Right lung (tissue), 5 donors: ENCODE measurements around the gene ST7L. TPM values are rescaled to one million over a fixed set of nuclear protein-coding genes. Genes with fewer than 3 reads are reported as not detected.

Source experiments
- DNase-seq, 2 donors: peaks; one replicate each; pipeline ENCODE4 v3.0.0-alpha.2; 2013
- polyA plus RNA-seq, 5 donors: library from polyadenylated mRNA; unstranded; fragments of 120-200 nt; gene quantifications; one replicate each; pipeline versions ENCODE4 v1.2.1 to v1.2.3, GENCODE V29; 2013; ENCODE audit warnings: inconsistent platforms in 1 of 5, low replicate concordance in 1 of 5; ENCODE audit not compliant: insufficient read length in 5 of 5, insufficient read depth in 1 of 5

The ST7L gene
- polyA plus RNA-seq, 5 donors: 20.5 to 32.8 (median 25.1) TPM

DNA sequence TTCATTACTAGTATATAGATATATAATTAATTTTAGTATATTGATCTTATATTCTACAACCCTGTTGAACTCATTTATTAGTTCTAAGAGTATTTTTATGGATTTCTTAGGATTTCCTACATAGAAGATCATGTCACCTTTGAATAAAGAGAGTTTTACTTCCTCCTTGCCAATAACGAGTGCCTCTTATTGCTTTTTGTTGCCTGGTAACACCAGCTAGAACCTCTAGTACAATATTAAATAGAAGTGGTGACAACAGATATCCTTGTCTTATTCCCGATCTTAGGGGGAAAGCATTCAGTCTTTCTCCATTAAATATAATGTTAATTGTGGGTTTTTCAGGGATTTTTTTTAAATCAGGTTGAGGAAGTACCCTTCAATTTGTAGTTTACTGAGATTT lies 69.4 kb downstream of the ST7L start:
- DNase-seq: no peak

- no peak for DNase-seq
Observed at GRCh38 chr1:112548547-112548946, 70.4 kb downstream of the ST7L start.

DNA sequence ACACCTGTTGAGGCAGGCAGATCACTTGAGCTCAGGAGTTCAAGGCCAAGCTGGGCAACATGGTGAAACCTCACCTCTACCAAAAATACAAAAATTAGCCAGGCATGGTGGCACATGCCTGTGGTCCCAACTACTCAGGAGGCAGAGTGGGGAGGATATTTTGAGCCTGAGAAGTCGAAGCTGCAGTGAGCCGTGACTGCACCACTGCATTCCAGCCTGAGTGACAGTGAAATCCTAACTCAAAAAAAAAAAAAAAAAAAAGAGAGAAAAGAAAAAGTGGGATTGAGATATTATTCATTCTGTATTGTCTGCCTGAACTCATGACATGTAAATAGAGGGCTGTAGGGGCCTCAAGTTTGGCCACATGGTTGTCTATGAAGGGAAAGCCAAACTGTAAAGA lies 72.9 kb downstream of the ST7L start:
- DNase-seq: no peak

- no peak for DNase-seq
Observed at GRCh38 chr1:112544751-112545150, 74.2 kb downstream of the ST7L start.

- no peak for DNase-seq
Observed at GRCh38 chr1:112544011-112544688, 74.8 kb downstream of the ST7L start.

DNA sequence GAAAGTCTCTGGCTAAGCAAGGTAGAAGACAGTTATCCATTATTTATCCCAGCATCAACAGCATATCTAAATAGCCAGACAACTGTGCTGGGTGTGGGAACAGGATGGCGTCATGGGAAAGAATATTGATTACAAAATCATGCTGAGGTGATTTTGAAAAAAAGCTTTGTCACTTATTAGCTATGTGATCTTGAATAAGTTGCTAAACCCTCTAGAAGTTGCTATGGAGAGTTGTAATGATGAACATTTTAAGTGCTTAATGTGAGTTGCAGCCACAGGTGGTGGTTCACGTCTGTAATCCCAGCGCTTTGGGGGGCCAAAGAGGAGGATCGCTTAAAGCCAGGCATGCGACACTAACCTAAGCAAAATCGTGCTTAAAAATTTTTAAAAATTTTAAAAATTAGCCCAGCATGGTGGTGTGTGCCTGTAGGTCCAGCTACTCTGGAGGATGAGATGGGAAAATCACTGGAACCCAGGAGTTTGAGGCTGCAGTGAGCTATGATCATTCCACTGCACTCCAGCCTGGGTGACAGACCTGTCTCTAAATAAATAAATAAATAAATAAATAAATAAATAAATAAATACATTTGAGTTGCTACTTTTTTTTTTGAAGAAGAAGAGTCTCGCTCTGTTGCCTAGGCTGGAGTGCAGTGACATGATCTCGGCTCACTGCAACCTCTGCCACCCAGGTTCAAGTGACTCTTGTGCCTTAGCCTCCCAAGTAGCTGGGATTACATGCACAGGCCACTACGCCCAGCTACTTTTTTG lies 76.6 kb downstream of the ST7L start:
- DNase-seq: no peak

- no peak for DNase-seq
Observed at GRCh38 chr1:112541299-112541698, 77.6 kb downstream of the ST7L start.

DNA sequence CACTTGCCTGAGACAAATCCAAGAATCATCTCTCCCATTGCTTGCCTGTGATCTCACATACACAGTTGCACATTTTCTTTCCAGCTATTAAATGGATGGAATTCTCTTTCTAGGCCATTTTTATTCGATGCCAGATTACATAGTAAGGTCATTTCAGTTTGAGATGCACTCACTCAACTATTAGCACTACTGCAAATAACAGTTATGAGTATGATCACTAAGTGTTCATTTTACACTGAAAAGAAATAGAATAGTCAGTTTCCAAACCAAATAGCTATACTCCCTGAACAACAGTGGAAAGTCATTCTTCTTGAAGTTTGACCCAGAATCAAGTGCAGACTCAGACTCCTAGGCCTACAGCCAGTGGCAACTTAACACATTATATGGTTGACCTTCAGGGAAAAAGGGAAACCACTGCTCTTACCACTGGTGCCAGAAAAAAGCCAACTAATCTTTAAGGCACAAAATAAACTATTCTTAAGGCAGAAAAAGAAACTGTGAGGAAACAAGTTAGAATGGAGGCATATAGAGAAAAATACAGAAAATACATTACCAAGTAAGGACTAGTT lies 78.6 kb downstream of the ST7L start:
- no peak for DNase-seq

GRCh38 chr1:112538883-112539282 lies 80.1 kb downstream of the ST7L start:
- no peak for DNase-seq

GRCh38 chr1:112537456-112537855 lies 81.5 kb downstream of the ST7L start:
- DNase-seq: no peak

GRCh38 chr1:112536561-112536960 lies 82.4 kb downstream of the ST7L start:
- peak in 1 of 2 donors; percentile 5 for DNase-seq

GRCh38 chr1:112533029-112533428 lies 85.9 kb downstream of the ST7L start:
- no peak for DNase-seq

GRCh38 chr1:112532064-112532463 lies 86.9 kb downstream of the ST7L start:
- DNase-seq: no peak

DNA sequence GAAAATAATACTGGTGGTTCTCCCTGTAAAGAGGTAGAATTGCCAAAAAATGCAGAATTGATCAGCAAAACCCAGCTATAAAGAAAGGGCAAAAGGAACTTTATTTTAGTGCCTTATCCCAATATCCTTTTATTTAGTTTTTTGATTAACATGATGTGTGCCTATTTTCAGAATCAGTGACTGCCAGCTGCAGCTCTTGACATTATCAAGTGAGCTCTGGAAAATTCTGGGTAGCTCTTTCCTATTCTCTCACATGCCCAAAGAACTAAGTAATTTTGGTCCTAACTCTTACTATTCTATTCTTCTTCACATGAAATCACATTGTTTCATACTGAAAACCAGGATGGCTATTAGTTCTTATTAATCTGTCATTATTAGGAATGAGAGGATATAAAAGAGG lies 88.1 kb downstream of the ST7L start:
- DNase-seq: no peak

GRCh38 chr1:112529301-112529700 lies 89.6 kb downstream of the ST7L start:
- DNase-seq: no peak

GRCh38 chr1:112528076-112528475 lies 90.9 kb downstream of the ST7L start:
- DNase-seq: no peak

DNA sequence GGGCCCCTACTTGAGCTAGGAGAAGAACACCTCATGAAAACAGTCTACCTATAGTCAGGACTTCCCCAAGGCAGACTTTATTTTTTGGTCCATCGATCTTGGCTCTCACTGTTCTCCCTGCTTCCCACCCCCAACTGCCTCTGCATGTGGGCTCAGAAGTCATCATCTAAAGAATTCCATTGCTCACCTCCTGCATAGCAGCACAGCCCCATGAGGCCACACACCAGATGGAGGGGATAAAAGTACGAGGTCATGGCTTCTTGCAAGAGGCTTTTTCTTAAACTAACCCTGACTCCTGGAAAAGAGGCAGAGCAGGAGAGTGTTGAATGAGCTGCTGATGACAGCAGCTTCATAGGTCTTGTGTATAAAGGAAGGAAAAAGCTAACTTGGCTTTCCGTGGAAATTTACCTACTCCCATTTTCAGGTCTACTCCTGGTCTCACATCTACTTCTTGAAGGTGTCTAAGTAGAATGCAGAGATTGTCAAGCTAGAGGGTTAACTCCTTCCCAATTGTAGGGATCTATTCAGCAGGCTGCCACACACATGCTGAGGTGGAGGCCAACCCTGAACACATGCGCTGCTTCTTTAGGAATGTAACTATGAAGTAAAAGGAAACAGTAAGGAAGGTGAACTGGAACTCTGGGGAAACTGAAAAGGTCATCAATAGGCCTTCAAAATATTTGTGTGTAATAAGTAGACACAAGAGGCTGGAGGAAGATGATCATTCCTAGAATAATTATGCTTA lies 91.5 kb downstream of the ST7L start:
- DNase-seq: no peak

DNA sequence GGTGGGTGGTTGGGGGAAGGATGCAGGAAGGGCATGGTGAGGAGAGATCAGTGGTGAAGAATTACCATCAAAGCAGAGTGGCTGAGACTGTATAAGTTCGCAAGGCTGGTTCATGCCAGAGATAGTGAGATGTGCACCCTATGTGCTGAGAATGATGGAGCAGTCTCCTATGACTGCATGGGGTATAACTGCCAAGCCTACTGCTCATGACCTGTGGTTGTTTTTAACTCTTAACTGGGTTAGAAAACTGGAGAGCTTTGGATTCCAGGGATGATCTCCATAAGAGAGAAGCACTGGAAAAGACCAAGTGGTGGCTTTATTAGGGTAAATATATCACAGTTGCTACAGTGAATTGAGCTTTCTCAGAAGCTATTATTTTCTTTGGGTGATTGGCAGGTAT lies 94.0 kb downstream of the ST7L start:
- no peak for DNase-seq

DNA sequence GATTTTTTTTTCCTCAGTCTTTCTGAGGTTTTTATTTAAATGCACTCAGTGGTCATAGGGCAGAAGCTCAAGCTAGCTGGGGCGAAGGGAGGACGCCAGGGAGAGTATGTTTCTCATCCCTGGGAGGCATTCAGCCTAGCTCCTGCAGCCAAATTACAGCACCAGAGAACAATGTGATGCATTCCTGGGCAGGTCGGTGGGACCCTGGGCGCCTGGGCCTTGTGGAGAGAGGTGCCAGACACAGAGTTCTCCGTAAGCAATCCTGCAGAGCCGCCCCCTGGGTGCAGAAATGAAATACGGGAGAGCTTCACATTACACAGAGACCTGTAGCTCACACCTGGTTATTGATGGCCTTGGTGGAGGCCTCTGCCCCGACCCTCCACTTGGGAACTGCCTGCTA lies 94.7 kb downstream of the ST7L start:
- no peak for DNase-seq

GRCh38 chr1:112522621-112523020 lies 96.3 kb downstream of the ST7L start:
- DNase-seq: no peak

DNA sequence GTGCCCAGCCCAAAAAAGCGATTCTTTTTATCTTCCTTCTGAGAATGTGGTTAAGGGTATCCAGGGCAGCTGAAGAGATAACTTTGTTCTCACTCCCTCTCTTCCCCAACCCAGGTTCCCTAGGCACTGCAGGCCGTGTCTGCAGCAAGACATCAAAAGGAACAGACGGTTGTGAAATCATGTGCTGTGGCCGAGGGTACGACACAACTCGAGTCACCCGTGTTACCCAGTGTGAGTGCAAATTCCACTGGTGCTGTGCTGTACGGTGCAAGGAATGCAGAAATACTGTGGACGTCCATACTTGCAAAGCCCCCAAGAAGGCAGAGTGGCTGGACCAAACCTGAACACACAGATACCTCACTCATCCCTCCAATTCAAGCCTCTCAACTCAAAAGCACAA lies 98.8 kb downstream of the ST7L start:
- DNase-seq: no peak

DNA sequence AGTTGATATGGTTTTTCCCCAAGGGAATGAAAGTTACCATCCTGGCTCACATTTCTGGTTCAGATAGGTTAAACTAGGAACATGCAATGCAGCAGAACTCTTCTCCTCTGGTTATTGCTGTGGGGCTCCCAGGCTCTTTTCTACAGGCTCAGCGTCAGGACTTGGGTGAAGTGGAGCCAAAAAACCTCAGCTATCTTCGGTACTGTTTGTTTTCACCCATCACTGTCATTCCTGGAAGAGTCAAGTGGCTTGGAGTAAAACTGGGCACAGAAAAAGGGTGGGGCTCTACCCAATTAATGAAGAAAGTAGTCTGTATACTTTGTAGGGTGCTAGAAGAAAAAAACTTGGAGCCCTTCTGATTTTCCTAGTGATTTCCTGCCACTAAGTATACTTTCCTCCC lies 100.8 kb downstream of the ST7L start:
- no peak for DNase-seq

DNA sequence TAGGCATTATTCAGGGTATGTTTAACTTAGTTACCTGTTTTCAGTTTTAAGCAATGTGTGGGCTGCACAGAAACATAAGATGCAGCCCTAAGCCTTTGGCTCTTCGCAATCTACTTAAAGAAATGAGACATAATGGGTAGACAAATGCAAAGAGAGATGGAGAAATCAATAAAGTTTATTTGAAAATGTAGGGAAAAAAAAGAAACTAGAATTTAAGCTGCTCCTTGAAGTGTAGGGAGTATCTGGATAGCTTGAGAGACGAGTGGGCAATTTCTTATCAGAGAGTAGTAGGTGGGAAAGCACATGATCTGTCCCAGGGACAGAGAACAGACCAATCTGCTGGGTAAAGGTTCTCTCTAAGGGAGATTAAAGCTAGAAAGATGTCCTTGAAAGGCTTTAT lies 101.3 kb downstream of the ST7L start:
- DNase-seq: no peak
